Thyroid gland (tissue), 4 donors: Measurements from ENCODE around the gene AHI1.

ENCODE experiments used
- POLR2A ChIP-seq, 2 donors: fragments of 450-650 bp; IDR thresholded peaks; one replicate each; pipeline ENCODE4 v1.6.1; 2017; ENCODE audit warnings: antibody characterized with exemption in 2 of 2, mild to moderate bottlenecking in 2 of 2, moderate library complexity in 1 of 2
- TF ChIP-seq, protein P1 (sequence below), 6 experiments: fragments of 200-600 bp in 3 of 6; fragments of 450-650 bp in 3 of 6; sonication (generic) in 3 of 6; IDR thresholded peaks; one replicate each; pipeline ENCODE4 v1.5.1; 2016 to 2019; ENCODE audit warnings: antibody characterized with exemption in 6 of 6, mild to moderate bottlenecking in 2 of 6, inconsistent platforms in 1 of 6, moderate library complexity in 1 of 6

GRCh38 chr6:135532559-135532958, 35.0 kb upstream of the AHI1 start:
- TF ChIP-seq, protein P1, sequence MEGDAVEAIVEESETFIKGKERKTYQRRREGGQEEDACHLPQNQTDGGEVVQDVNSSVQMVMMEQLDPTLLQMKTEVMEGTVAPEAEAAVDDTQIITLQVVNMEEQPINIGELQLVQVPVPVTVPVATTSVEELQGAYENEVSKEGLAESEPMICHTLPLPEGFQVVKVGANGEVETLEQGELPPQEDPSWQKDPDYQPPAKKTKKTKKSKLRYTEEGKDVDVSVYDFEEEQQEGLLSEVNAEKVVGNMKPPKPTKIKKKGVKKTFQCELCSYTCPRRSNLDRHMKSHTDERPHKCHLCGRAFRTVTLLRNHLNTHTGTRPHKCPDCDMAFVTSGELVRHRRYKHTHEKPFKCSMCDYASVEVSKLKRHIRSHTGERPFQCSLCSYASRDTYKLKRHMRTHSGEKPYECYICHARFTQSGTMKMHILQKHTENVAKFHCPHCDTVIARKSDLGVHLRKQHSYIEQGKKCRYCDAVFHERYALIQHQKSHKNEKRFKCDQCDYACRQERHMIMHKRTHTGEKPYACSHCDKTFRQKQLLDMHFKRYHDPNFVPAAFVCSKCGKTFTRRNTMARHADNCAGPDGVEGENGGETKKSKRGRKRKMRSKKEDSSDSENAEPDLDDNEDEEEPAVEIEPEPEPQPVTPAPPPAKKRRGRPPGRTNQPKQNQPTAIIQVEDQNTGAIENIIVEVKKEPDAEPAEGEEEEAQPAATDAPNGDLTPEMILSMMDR (IDR thresholded peaks at IDR 0.05), result no peak
- TF ChIP-seq POLR2A (IDR thresholded peaks at IDR 0.05), result no peak
